ENCODE data around the gene CCDC192.

DNA sequence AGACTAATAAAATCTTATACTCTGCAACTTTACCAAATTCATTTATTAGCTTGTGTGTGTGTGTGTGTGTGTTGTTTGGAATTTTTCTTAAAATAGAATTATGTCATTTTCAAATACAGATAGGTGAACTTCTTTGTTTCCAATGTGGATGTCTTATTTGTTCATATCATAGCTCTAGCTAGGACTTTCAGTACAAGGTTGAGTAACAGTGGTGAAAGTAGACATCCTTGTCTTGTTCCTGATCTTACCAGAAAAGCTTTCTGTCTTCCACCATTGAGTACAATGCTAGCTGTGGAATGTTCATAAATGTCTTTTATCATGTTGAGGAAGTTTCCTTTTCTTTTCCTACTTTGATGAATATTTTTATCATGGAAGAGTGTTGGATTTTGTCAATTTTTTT lies 74.8 kb downstream of the CCDC192 start:
- TF ChIP-seq, protein P1, sequence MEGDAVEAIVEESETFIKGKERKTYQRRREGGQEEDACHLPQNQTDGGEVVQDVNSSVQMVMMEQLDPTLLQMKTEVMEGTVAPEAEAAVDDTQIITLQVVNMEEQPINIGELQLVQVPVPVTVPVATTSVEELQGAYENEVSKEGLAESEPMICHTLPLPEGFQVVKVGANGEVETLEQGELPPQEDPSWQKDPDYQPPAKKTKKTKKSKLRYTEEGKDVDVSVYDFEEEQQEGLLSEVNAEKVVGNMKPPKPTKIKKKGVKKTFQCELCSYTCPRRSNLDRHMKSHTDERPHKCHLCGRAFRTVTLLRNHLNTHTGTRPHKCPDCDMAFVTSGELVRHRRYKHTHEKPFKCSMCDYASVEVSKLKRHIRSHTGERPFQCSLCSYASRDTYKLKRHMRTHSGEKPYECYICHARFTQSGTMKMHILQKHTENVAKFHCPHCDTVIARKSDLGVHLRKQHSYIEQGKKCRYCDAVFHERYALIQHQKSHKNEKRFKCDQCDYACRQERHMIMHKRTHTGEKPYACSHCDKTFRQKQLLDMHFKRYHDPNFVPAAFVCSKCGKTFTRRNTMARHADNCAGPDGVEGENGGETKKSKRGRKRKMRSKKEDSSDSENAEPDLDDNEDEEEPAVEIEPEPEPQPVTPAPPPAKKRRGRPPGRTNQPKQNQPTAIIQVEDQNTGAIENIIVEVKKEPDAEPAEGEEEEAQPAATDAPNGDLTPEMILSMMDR (IDR thresholded peaks at IDR 0.05) = no peak
- TF ChIP-seq POLR2A (IDR thresholded peaks at IDR 0.05) = no peak
- TF ChIP-seq EP300 (IDR thresholded peaks at IDR 0.05; ENCODE audit: low read depth) = no peak

Measured in transverse colon (tissue), 3 donors.